ENCODE data around the gene M6PR.
A peak's percentile ranks its signal among the peaks of the same experiment; 100 is the strongest.

M6PR gene

GRCh38 chr12:8949342-8950220, at the start of gene M6PR:
M6PR (minus strand) TSS chr12:8949645; CDS start chr12:8946404, 3,241 bp downstream.
- peak; percentile 96 for DNase-seq

GRCh38 chr12:8996682-8997405, 47.4 kb upstream of the M6PR start:
- peak; percentile 36 for DNase-seq

DNA sequence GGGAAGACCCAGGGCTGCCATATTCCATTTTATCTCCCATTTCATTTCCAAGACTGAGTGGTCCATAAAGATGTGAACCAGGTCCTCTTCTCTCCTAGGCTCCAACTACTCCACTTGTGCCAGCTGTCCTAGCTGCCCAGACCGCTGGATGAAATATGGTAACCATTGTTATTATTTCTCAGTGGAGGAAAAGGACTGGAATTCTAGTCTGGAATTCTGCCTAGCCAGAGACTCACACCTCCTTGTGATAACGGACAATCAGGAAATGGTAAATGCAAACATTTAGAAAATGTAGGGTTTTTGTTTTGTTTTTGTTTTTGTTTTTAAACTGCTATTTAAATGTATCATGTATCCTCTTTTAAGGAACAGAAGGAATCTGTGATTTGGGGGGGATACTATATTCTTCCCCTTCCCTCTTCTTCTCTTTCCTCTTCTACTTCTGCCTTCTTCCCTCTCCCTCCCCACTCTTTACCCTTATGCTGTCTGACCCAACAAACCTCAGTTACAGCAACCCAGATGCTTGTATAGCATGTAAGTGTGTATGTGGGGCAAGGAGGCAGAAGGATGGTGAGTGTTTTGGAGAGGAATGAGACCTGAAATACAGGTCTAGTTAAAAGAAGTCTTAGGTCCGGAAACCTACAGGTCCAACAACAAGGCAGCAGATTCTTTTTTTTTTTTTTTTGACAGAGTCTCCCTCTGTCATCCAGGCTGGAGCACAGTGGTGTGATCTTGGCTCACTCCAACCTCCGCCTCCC, 45.8 kb upstream of the M6PR start:
- DNase-seq = no peak

GRCh38 chr12:8993827-8994226, 44.4 kb upstream of the M6PR start:
- DNase-seq = no peak

GRCh38 chr12:8991371-8992345, 42.2 kb upstream of the M6PR start:
- peak; percentile 37 for DNase-seq

- DNase-seq = peak; percentile 45
Observed at GRCh38 chr12:8989413-8989812, 40.0 kb upstream of the M6PR start, which contains the start of gene KLRG1. KLRG1 (plus strand) TSS chr12:8989546; CDS start chr12:8989636, 90 bp downstream.

DNA sequence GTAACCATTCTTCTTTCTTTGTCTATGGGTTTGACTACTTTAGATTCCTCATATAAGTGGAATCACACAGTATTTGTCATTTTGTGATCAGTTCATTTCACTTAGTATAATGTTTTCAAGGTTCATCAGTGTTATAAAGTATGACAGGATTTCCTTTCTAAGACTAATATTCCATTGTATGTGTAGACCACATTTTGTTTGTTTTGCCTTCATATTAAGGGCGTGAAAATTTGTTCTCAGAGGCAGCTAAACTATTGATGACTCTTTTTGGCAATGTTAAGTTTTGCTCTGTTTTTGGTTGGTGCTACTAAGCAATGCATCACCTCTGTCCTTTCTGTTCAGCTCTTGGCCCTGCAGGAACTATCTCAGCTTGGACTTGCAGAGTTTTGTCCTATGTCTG, 38.2 kb upstream of the M6PR start:
- DNase-seq = no peak

GRCh38 chr12:8987163-8987562, 37.7 kb upstream of the M6PR start:
- peak; percentile 24 for DNase-seq

DNA sequence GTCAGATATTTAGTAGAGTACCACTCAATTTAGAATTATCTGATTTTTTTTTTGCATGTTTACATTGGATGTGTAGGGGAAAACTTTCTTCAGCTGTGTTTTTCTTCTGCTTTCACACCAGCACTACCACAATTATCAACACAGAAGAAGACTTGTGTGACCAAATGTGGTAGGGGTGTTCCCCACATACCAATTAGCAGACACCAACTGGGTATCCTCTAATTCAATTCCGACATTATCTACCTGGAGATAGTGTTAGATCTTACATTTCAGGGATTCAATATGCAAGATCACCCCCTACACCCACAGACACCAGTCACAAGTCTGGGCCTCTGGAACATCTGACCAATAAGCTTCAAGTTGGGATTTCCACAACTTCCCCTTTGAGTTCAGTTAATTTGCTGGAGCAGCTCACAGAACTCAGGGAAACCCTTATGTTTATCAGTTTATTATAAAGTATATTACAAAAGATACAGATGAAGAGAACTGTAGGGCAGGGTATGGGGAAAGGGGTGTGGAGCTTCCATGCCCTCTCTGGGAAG, 35.8 kb upstream of the M6PR start:
- no peak for DNase-seq

GRCh38 chr12:8980137-8980536, 30.7 kb upstream of the M6PR start:
- DNase-seq = no peak

DNA sequence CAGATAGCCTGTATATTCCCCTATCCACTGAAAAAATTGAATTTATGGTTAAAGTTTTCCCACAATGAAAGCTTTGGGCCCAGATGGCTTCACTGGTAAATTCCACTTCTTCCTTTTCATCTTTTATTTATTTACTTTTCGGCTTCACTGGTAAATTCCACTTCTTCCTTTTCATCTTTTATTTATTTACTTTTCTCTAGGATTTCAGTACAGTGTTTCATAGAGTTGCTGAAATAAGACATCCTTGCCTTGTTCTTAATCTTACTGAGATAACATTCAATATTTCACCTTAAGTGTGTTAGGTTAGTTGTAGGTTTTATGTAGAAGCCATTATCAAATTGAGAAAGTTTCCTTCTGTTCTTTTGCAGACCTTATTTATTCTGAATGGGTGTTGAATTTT, 21.0 kb upstream of the M6PR start:
- no peak for DNase-seq

DNA sequence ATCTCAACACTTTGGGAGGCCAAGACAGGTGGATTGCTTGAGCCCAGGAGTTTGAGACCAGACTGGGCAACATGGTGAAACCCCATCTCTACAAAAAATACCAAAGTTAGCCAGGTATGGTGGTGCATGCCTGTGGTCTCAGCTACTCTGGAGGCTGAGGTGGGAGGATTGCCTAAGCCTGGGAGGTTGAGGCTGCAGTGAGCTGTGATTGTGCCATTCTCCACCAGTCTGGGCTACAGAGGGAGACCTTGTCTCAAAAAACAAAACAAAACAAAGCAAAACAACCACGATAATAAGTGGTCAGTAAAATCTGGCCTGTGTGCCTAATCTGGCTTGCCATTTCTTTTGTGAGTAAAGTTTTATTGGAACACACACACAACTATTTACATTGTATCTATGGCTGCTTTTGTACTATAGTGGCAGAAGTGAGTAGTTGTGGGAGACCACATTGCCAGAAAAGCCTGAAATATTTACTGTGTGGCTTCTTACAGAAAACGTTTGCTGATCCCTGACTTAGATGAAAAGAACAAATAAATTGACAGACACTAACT, 20.5 kb upstream of the M6PR start:
- no peak for DNase-seq

- no peak for DNase-seq
Observed at GRCh38 chr12:8968761-8969160, 19.3 kb upstream of the M6PR start.

- DNase-seq = no peak
Observed at GRCh38 chr12:8960176-8960575, 10.7 kb upstream of the M6PR start.

DNA sequence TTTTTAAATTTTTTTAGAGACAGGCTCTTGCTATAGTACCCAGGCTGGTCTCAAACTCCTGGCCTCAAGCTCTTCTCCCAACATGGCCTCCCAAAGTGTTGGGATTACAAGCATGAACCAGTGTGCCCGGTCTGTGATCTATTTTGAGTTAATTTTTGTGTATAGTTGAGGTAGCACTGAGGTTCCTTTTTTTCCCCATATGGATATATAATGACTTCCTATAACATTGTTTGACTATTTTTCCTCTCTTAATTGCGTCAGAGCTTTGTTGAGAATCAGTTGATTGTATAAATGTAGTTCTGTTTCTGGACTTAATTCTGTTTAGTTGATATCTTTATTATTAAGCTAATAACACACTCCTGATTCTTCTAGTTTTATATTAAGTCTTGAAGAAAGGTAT, 8.6 kb upstream of the M6PR start:
- no peak for DNase-seq

- DNase-seq = no peak
Observed at GRCh38 chr12:8957561-8957960, 8.1 kb upstream of the M6PR start.

- DNase-seq = no peak
Observed at GRCh38 chr12:8956772-8957171, 7.3 kb upstream of the M6PR start.

GRCh38 chr12:8956073-8956472, 6.6 kb upstream of the M6PR start:
- DNase-seq = no peak

- DNase-seq = no peak
Observed at GRCh38 chr12:8953773-8954402, 4.4 kb upstream of the M6PR start.

- DNase-seq = no peak
Observed at GRCh38 chr12:8951744-8952143, 2.3 kb upstream of the M6PR start.
